ENCODE measurements around the gene AKAP11. TPM values are rescaled to one million over a fixed set of nuclear protein-coding genes. Genes with fewer than 3 reads are reported as not detected.

AKAP11 gene
- total and polyA plus RNA-seq, 2 experiments from 2014 or later: 4.3 to 21.6 TPM

GRCh38 chr13:42233726-42234125, 38.2 kb upstream of the AKAP11 start:
- peaks cover 4% of the 10 kb centered on the region; the same call in 1 of the 2 replicates for H3K4me1 ChIP-seq (ENCODE audit: insufficient read depth)
- H3K4me2 ChIP-seq: no peak overlapping the region
- H3K9me2 ChIP-seq (ENCODE audit: insufficient read depth): no peaks in the 10 kb centered on the region
- H2AFZ ChIP-seq: no peak overlapping the region
- TF ChIP-seq STAT1 (IDR thresholded peaks at IDR 0.05; ENCODE audit: unreplicated experiment) (no peak), CTCF (conservative IDR thresholded peaks at IDR 0.05; ENCODE audit: low read depth in 2 of 2) (no peak)
- Mint-ChIP-seq H3K27ac (no peak overlapping the region), H3K27me3 (ENCODE audit: insufficient read depth, low read depth, poor library complexity) (no peaks in the 10 kb centered on the region), H3K4me3 (no peak overlapping the region), H3K36me3 (ENCODE audit: low read depth) (no peaks in the 10 kb centered on the region), H3K4me1 (peaks cover 9% of the 10 kb centered on the region; the same call in 2 of the 3 replicates), H3K9me3 (no peaks in the 10 kb centered on the region)
- no peaks in the 10 kb centered on the region for H4K20me1 ChIP-seq (replicated peaks; ENCODE audit: insufficient read depth)
- H3K4me3 ChIP-seq: no peak overlapping the region
- no peaks in the 10 kb centered on the region for H3K36me3 ChIP-seq (ENCODE audit: insufficient read depth)
- H3F3A ChIP-seq (replicated peaks; ENCODE audit: low read depth): no peaks in the 10 kb centered on the region
- H3K79me2 ChIP-seq (replicated peaks; ENCODE audit: insufficient read depth): no peaks in the 10 kb centered on the region
- no peak overlapping the region for H3K27ac ChIP-seq (ENCODE audit: low read depth)
- no peaks in the 10 kb centered on the region for H3K27me3 ChIP-seq (ENCODE audit: insufficient read depth)
- no peak for ATAC-seq
- DNase-seq (ENCODE audit: low spot score): no peak

DNA sequence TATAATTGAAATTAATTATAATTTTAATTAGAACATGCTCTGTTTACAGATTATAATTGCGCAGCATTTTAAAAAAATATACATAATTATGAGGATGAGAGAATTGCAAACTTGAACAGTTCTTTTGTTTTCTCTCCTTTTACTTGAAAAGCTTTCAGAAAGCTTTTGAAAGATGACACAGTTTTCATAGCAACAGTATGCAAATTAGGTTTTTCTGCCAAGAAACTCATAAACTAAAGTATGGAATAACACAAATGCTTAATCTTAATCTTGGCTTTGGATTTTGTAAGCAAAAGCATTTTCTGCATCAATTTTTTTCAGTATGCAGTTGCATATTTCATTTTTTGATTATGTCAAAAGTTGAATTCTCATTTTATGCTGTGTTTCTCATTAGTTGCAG, 32.8 kb upstream of the AKAP11 start:
- H3K9me3 Mint-ChIP-seq: no peaks in the 10 kb centered on the region
- H3K4me2 ChIP-seq: no peak overlapping the region
- DNase-seq (ENCODE audit: low spot score) (no peak), ATAC-seq (no peak)
- H3K27me3 ChIP-seq (ENCODE audit: insufficient read depth): no peaks in the 10 kb centered on the region
- no peaks in the 10 kb centered on the region for H3K4me1 ChIP-seq (ENCODE audit: insufficient read depth)
- H4K20me1 ChIP-seq (replicated peaks; ENCODE audit: insufficient read depth): no peaks in the 10 kb centered on the region
- no peak overlapping the region for H3K4me3 ChIP-seq
- H3K27ac ChIP-seq (ENCODE audit: low read depth): no peak overlapping the region
- H3K79me2 ChIP-seq (replicated peaks; ENCODE audit: insufficient read depth): no peaks in the 10 kb centered on the region
- no peaks in the 10 kb centered on the region for H3K27me3 Mint-ChIP-seq (ENCODE audit: insufficient read depth, low read depth, poor library complexity)
- H2AFZ ChIP-seq: no peak overlapping the region
- no peak overlapping the region for H3K27ac Mint-ChIP-seq
- no peaks in the 10 kb centered on the region for H3K9me2 ChIP-seq (ENCODE audit: insufficient read depth)
- no peaks in the 10 kb centered on the region for H3K36me3 Mint-ChIP-seq (ENCODE audit: low read depth)
- H3K4me1 Mint-ChIP-seq: no peaks in the 10 kb centered on the region; the same call in 2 of the 3 replicates
- no peaks in the 10 kb centered on the region for H3K36me3 ChIP-seq (ENCODE audit: insufficient read depth)
- H3K4me3 Mint-ChIP-seq: no peak overlapping the region
- no peaks in the 10 kb centered on the region for H3F3A ChIP-seq (replicated peaks; ENCODE audit: low read depth)
- TF ChIP-seq POLR2AphosphoS5 (IDR thresholded peaks at IDR 0.05; ENCODE audit: low read depth) (no peak), ETS1 (IDR thresholded peaks at IDR 0.05) (no peak), REST (IDR thresholded peaks at IDR 0.05; ENCODE audit: unreplicated experiment) (no peak), ZNF114 (CRISPR knock-in tag; IDR thresholded peaks at IDR 0.05) (no peak), NANOG (IDR thresholded peaks at IDR 0.05; ENCODE audit: borderline replicate concordance) (no peak), STAT1 (IDR thresholded peaks at IDR 0.05; ENCODE audit: unreplicated experiment) (no peak), CREB1 (CRISPR knock-in tag; IDR thresholded peaks at IDR 0.05; ENCODE audit: low read depth) (no peak)
- TF ChIP-seq, protein P1, sequence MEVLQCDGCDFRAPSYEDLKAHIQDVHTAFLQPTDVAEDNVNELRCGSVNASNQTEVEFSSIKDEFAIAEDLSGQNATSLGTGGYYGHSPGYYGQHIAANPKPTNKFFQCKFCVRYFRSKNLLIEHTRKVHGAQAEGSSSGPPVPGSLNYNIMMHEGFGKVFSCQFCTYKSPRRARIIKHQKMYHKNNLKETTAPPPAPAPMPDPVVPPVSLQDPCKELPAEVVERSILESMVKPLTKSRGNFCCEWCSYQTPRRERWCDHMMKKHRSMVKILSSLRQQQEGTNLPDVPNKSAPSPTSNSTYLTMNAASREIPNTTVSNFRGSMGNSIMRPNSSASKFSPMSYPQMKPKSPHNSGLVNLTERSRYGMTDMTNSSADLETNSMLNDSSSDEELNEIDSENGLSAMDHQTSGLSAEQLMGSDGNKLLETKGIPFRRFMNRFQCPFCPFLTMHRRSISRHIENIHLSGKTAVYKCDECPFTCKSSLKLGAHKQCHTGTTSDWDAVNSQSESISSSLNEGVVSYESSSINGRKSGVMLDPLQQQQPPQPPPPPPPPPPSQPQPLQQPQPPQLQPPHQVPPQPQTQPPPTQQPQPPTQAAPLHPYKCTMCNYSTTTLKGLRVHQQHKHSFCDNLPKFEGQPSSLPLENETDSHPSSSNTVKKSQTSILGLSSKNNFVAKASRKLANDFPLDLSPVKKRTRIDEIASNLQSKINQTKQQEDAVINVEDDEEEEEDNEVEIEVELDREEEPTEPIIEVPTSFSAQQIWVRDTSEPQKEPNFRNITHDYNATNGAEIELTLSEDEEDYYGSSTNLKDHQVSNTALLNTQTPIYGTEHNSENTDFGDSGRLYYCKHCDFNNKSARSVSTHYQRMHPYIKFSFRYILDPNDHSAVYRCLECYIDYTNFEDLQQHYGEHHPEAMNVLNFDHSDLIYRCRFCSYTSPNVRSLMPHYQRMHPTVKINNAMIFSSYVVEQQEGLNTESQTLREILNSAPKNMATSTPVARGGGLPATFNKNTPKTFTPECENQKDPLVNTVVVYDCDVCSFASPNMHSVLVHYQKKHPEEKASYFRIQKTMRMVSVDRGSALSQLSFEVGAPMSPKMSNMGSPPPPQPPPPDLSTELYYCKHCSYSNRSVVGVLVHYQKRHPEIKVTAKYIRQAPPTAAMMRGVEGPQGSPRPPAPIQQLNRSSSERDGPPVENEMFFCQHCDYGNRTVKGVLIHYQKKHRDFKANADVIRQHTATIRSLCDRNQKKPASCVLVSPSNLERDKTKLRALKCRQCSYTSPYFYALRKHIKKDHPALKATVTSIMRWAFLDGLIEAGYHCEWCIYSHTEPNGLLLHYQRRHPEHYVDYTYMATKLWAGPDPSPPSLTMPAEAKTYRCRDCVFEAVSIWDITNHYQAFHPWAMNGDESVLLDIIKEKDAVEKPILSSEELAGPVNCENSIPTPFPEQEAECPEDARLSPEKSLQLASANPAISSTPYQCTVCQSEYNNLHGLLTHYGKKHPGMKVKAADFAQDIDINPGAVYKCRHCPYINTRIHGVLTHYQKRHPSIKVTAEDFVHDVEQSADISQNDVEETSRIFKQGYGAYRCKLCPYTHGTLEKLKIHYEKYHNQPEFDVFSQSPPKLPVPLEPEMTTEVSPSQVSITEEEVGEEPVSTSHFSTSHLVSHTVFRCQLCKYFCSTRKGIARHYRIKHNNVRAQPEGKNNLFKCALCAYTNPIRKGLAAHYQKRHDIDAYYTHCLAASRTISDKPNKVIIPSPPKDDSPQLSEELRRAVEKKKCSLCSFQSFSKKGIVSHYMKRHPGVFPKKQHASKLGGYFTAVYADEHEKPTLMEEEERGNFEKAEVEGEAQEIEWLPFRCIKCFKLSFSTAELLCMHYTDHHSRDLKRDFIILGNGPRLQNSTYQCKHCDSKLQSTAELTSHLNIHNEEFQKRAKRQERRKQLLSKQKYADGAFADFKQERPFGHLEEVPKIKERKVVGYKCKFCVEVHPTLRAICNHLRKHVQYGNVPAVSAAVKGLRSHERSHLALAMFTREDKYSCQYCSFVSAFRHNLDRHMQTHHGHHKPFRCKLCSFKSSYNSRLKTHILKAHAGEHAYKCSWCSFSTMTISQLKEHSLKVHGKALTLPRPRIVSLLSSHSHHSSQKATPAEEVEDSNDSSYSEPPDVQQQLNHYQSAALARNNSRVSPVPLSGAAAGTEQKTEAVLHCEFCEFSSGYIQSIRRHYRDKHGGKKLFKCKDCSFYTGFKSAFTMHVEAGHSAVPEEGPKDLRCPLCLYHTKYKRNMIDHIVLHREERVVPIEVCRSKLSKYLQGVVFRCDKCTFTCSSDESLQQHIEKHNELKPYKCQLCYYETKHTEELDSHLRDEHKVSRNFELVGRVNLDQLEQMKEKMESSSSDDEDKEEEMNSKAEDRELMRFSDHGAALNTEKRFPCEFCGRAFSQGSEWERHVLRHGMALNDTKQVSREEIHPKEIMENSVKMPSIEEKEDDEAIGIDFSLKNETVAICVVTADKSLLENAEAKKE (CRISPR knock-in tag; IDR thresholded peaks at IDR 0.05): no peak
